Testis (tissue), 3 donors: ENCODE results near the gene PPP1R14B. TPM values are rescaled to one million over a fixed set of nuclear protein-coding genes. Genes with fewer than 3 reads are reported as not detected.

ENCODE experiments used
- DNase-seq: peaks from one replicate; pipeline ENCODE4 v3.0.0-alpha.2; 2019
- H3K27ac ChIP-seq, 2 donors: fragments of 200-600 bp; sonication (generic); one replicate each; pipeline ENCODE4 v1.5.1; 2019
- H3K27me3 ChIP-seq: fragments of 200-600 bp; sonication (generic); one replicate; pipeline ENCODE4 v1.5.1; 2019
- H3K36me3 ChIP-seq: fragments of 200-600 bp; sonication (generic); one replicate; pipeline ENCODE4 v1.5.1; 2017; ENCODE audit warnings: low read depth; ENCODE audit errors: missing control alignments
- H3K4me1 ChIP-seq: fragments of 200-600 bp; sonication (generic); one replicate; pipeline ENCODE4 v1.5.1; 2019
- H3K4me3 ChIP-seq, 2 donors: fragments of 200-600 bp; sonication (generic); one replicate each; pipeline ENCODE4 v1.5.1; 2017 to 2019
- H3K9me3 ChIP-seq: fragments of 200-600 bp; sonication (generic); one replicate; pipeline ENCODE4 v1.5.1; 2017
- POLR2A ChIP-seq: fragments of 450-650 bp; IDR thresholded peaks from one replicate; pipeline ENCODE4 v1.6.1; 2017; ENCODE audit warnings: antibody characterized with exemption, mild to moderate bottlenecking, moderate library complexity
- WGBS, 2 donors: methylation state at CpG; one replicate each; pipeline ENCODE4 v1.1.5; 2018; 5-methylcytosine and 5-hydroxymethylcytosine counted together
- intact Hi-C: fragments of 100-400 bp; cut with DNase I; formaldehyde crosslinking; loops from one replicate; pipeline ENCODE4 v1.15.1; 2023; ENCODE audit warnings: low total_unique reads
- polyA plus RNA-seq: library from polyadenylated mRNA; stranded (reverse); fragments of 350-450 nt; fragmentation: Illumina TruSeq; extraction: RNeasy Lipid Tissue Mini Kit (QIAGEN cat#74804); gene quantifications from one replicate; pipeline ENCODE4 v1.2.3, GENCODE V29; 2014; ENCODE audit warnings: low read depth, low replicate concordance; ENCODE audit not compliant: insufficient read depth
- total RNA-seq, 2 donors: library from RNA; depleted of rRNA; stranded (reverse); fragments of >200 nt; gene quantifications; one replicate each; pipeline ENCODE4 v1.2.3, GENCODE V29; 2016
- TF ChIP-seq, protein P1 (sequence below), 3 experiments: fragments of 450-650 bp in 2 of 3; fragments of 200-600 bp in 1 of 3; sonication (generic) in 1 of 3; IDR thresholded peaks; one replicate each; pipeline ENCODE4 v1.5.1; 2016 to 2019; ENCODE audit warnings: antibody characterized with exemption in 3 of 3, mild to moderate bottlenecking in 2 of 3, moderate library complexity in 1 of 3

The PPP1R14B gene
- total and polyA plus RNA-seq, 3 donors from 2014 or later: 53.4 to 72.0 (median 67.3) TPM

DNA sequence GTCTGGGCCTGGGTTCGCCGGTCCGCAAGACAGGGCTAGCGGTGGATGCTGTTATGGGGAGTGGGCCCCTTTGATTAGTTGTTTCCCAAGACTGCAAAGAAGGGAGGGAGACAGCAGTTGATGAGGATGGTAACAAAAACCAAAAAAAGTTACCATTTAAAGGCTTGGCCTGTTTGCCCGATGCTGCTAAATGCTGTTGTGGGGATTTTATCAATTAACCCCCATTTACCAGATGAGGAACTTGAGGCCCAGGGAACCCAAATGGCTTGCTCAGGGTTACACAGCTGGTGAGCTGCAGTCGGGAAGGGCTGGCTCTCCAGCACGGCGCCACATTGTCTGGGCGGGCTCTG lies 24.1 kb downstream of the PPP1R14B start:
- intact Hi-C loops: no loop called here
- no peak for TF ChIP-seq POLR2A
- TF ChIP-seq, protein P1, sequence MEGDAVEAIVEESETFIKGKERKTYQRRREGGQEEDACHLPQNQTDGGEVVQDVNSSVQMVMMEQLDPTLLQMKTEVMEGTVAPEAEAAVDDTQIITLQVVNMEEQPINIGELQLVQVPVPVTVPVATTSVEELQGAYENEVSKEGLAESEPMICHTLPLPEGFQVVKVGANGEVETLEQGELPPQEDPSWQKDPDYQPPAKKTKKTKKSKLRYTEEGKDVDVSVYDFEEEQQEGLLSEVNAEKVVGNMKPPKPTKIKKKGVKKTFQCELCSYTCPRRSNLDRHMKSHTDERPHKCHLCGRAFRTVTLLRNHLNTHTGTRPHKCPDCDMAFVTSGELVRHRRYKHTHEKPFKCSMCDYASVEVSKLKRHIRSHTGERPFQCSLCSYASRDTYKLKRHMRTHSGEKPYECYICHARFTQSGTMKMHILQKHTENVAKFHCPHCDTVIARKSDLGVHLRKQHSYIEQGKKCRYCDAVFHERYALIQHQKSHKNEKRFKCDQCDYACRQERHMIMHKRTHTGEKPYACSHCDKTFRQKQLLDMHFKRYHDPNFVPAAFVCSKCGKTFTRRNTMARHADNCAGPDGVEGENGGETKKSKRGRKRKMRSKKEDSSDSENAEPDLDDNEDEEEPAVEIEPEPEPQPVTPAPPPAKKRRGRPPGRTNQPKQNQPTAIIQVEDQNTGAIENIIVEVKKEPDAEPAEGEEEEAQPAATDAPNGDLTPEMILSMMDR (IDR thresholded peaks at IDR 0.05): no peak
- no peak overlapping the region for H3K4me3 ChIP-seq
- H3K4me1 ChIP-seq: peaks cover 30% of the 10 kb centered on the region
- no peaks in the 10 kb centered on the region for H3K9me3 ChIP-seq
- 61 to 64% methylated on average over 9 of the region's 9 CpGs for WGBS, 2 donors
- H3K27ac ChIP-seq: no peak overlapping the region
- no peak for DNase-seq
- no peaks in the 10 kb centered on the region for H3K36me3 ChIP-seq
- H3K27me3 ChIP-seq: no peaks in the 10 kb centered on the region

DNA sequence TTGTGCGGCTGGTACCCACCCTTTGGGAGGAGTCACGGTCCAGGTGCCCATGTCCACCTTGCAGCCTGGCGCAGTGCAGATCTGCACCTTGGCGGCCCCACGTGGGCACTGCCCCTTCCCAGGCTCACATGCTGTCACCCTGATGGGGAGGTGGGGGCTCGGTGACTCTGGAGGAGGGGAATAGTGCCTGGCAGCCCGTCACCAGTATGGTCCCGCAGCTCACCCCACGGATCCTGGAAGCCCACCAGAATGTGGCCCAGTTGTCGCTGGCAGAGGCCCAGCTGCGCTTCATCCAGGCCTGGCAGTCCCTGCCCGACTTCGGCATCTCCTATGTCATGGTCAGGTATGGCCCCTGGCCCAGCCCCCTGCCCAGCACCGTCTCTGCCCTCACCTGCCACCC lies 25.9 kb downstream of the PPP1R14B start:
- intact Hi-C loops: no loop called here
- no peaks in the 10 kb centered on the region for H3K36me3 ChIP-seq
- no peak overlapping the region for H3K4me3 ChIP-seq
- H3K4me1 ChIP-seq: peaks cover 18% of the 10 kb centered on the region
- H3K9me3 ChIP-seq: no peaks in the 10 kb centered on the region
- DNase-seq: no peak
- no peaks in the 10 kb centered on the region for H3K27me3 ChIP-seq
- H3K27ac ChIP-seq: no peak overlapping the region
- no peak for TF ChIP-seq POLR2A
- TF ChIP-seq, protein P1 (IDR thresholded peaks at IDR 0.05): no peak
- WGBS, 2 donors: 88 to 94% methylated on average over 6 to 14 of the region's 14 CpGs

DNA sequence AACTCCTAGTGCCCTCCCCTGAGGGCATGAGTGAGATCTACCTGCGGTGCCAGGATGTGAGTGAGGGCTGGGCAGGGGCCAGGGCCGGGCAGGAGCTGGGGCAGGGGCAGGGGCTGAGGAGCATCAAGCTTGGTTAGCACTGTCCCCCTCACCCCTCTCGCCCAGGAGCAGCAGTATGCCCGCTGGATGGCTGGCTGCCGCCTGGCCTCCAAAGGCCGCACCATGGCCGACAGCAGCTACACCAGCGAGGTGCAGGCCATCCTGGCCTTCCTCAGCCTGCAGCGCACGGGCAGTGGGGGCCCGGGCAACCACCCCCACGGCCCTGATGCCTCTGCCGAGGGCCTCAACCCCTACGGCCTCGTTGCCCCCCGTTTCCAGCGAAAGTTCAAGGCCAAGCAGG lies 26.5 kb downstream of the PPP1R14B start:
- WGBS, 2 donors: 86 to 87% methylated on average over 9 to 17 of the region's 17 CpGs
- H3K27ac ChIP-seq: no peak overlapping the region
- H3K4me3 ChIP-seq: no peak overlapping the region
- no peak for TF ChIP-seq POLR2A
- TF ChIP-seq, protein P1 (IDR thresholded peaks at IDR 0.05): no peak
- no peaks in the 10 kb centered on the region for H3K9me3 ChIP-seq
- peaks cover 13% of the 10 kb centered on the region for H3K4me1 ChIP-seq
- DNase-seq: no peak
- no peaks in the 10 kb centered on the region for H3K27me3 ChIP-seq
- intact Hi-C loops: no loop called here
- H3K36me3 ChIP-seq: no peaks in the 10 kb centered on the region

DNA sequence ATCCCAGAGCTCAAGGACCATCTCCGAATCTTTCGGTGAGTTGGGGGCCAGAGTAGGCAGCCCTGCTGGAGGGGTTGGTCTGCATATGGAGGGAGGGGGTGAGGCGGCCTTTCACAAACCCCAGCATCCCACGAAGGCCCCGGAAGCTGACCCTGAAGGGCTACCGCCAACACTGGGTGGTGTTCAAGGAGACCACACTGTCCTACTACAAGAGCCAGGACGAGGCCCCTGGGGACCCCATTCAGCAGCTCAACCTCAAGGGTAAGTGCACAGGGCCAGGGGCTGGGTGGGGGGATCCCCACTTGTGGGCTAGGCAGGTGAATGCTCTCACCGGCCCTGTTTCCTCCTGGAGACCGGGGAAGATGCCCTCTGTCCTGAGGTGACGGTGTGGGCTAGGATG lies 27.0 kb downstream of the PPP1R14B start:
- peaks cover 8% of the 10 kb centered on the region for H3K4me1 ChIP-seq
- TF ChIP-seq, protein P1 (IDR thresholded peaks at IDR 0.05): no peak
- no peaks in the 10 kb centered on the region for H3K36me3 ChIP-seq
- no peak overlapping the region for H3K4me3 ChIP-seq
- no peak overlapping the region for H3K27ac ChIP-seq
- intact Hi-C loops: no loop called here
- H3K9me3 ChIP-seq: no peaks in the 10 kb centered on the region
- H3K27me3 ChIP-seq: no peaks in the 10 kb centered on the region
- 87 to 92% methylated on average over 4 to 10 of the region's 10 CpGs for WGBS, 2 donors
- no peak for DNase-seq

DNA sequence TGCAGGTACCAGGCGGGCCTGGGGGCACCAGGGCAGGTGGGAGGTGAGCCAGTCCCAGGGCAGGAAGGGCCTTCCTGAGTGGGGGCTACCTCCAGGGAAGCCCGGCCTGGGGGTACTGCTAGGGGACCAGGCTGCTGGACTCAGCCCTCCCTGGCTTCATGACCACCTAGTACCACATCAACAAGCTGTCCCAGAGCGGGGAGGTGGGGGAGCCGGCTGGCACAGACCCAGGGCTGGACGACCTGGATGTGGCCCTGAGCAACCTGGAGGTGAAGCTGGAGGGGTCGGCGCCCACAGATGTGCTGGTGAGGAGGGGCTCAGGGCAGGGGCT lies 27.4 kb downstream of the PPP1R14B start:
- intact Hi-C loops: no loop called here
- peaks cover 7% of the 10 kb centered on the region for H3K4me1 ChIP-seq
- H3K4me3 ChIP-seq: no peak overlapping the region
- no peaks in the 10 kb centered on the region for H3K27me3 ChIP-seq
- DNase-seq: no peak
- H3K36me3 ChIP-seq: no peaks in the 10 kb centered on the region
- no peaks in the 10 kb centered on the region for H3K9me3 ChIP-seq
- no peak overlapping the region for H3K27ac ChIP-seq
- no peak for TF ChIP-seq POLR2A
- TF ChIP-seq, protein P1 (IDR thresholded peaks at IDR 0.05): no peak
- WGBS, 2 donors: 89 to 100% methylated on average over 3 to 7 of the region's 7 CpGs
